HG03432 (cell line): ENCODE measurements around the gene PLA2G2E.
"Not testable (repeated sequence)": the region's sequence is repeated elsewhere in the genome, so short reads cannot be mapped to it uniquely, and the experiment has no call there.

Source experiments
- ATAC-seq: cut with Tn5 transposase; IDR thresholded peaks from one replicate; pipeline ENCODE4 v1.9.1; 2021; ENCODE audit warnings: mild to moderate bottlenecking, moderate library complexity; ENCODE audit not compliant: unreplicated experiment

PLA2G2E gene

GRCh38 chr1:19934336-19934735 is 10.9 kb upstream of the PLA2G2E start:
- ATAC-seq = no peak

GRCh38 chr1:19932866-19933265 is 9.4 kb upstream of the PLA2G2E start:
- ATAC-seq = no peak

- not testable (repeated sequence) for ATAC-seq
These were observed 3.7 kb upstream of the PLA2G2E start for GRCh38 chr1:19927130-19927421.

- ATAC-seq = no peak
These were observed 3.1 kb upstream of the PLA2G2E start for GRCh38 chr1:19926296-19927129.

GRCh38 chr1:19925342-19926070 is 2.1 kb upstream of the PLA2G2E start:
- ATAC-seq = no peak

GRCh38 chr1:19923953-19924346 is 533 bp upstream of the PLA2G2E start:
- no peak for ATAC-seq

- no peak for ATAC-seq
These were observed 1.3 kb downstream of the PLA2G2E start for GRCh38 chr1:19922015-19922688.

- ATAC-seq = no peak
These were observed 2.1 kb downstream of the PLA2G2E start for GRCh38 chr1:19921310-19921709.

- ATAC-seq = no peak
These were observed 3.2 kb downstream of the PLA2G2E start for GRCh38 chr1:19920132-19920710.

GRCh38 chr1:19918057-19918456 is 5.4 kb downstream of the PLA2G2E start:
- no peak for ATAC-seq

GRCh38 chr1:19910650-19911049 is 12.8 kb downstream of the PLA2G2E start:
- no peak for ATAC-seq

- ATAC-seq = no peak
These were observed 13.4 kb downstream of the PLA2G2E start for GRCh38 chr1:19909971-19910370.

GRCh38 chr1:19909392-19909791 is 14.0 kb downstream of the PLA2G2E start:
- no peak for ATAC-seq

GRCh38 chr1:19907456-19907855 is 16.0 kb downstream of the PLA2G2E start:
- ATAC-seq = no peak

GRCh38 chr1:19903621-19904020 is 19.8 kb downstream of the PLA2G2E start:
- no peak for ATAC-seq

GRCh38 chr1:19901653-19902052 is 21.8 kb downstream of the PLA2G2E start:
- ATAC-seq = no peak

- ATAC-seq = no peak
These were observed 29.2 kb downstream of the PLA2G2E start for GRCh38 chr1:19894218-19894617.

GRCh38 chr1:19893687-19894086 is 29.7 kb downstream of the PLA2G2E start:
- no peak for ATAC-seq

- no peak for ATAC-seq
These were observed 30.7 kb downstream of the PLA2G2E start for GRCh38 chr1:19892628-19893168.

GRCh38 chr1:19892129-19892528 is 31.3 kb downstream of the PLA2G2E start:
- no peak for ATAC-seq

GRCh38 chr1:19889656-19890055 is 33.8 kb downstream of the PLA2G2E start:
- ATAC-seq = no peak
